ENCODE measurements around the gene KIF9.
"Not testable (repeated sequence)": the region's sequence is repeated elsewhere in the genome, so short reads cannot be mapped to it uniquely, and the experiment has no call there.

KIF9 gene

DNA sequence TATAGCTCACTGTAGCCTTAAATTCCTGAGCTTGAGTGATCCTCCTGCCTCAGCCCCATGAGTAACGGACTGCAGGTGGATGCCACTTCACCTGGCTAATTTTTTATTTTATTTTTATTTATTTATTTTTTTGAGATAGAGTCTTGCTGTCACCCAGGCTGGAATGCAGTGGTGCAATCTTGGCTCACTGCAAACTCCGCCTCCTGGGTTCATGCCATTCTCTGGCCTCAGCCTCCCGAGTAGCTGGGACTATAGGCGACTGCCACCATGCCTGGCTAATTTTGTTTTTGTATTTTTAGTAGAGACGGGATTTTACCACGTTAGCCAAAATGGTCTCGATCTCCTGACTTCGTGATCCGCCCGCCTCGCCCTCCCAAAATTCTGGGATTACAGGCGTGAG is 102.6 kb downstream of the KIF9 start:
- not testable (repeated sequence) for H3K9ac ChIP-seq (ENCODE audit: low read length in 2 of 2); H3K4me3 ChIP-seq (ENCODE audit: low read length in 2 of 2); H3K36me3 ChIP-seq (ENCODE audit: control insufficient read depth in 2 of 2, insufficient read depth in 2 of 2, low read length in 2 of 2); H3K9me3 ChIP-seq (ENCODE audit: control insufficient read depth in 2 of 2, low read length in 2 of 2); H3K27ac ChIP-seq (ENCODE audit: low read length); H3K27me3 ChIP-seq (ENCODE audit: control insufficient read depth in 1 of 2, insufficient read depth in 2 of 2, low read length in 2 of 2); H3K4me1 ChIP-seq (ENCODE audit: control insufficient read depth, insufficient read depth, low read length)
